CD4-positive, alpha-beta T cell treated with Interleukin-17A for 1 hour (primary cell): Measurements from ENCODE around the gene SLC24A2.
"Not testable (repeated sequence)": the region's sequence is repeated elsewhere in the genome, so short reads cannot be mapped to it uniquely, and the experiment has no call there.

Source experiments
- DNase-seq: peaks from one replicate; pipeline ENCODE4 v3.0.0-alpha.2; 2020

SLC24A2 gene

DNA sequence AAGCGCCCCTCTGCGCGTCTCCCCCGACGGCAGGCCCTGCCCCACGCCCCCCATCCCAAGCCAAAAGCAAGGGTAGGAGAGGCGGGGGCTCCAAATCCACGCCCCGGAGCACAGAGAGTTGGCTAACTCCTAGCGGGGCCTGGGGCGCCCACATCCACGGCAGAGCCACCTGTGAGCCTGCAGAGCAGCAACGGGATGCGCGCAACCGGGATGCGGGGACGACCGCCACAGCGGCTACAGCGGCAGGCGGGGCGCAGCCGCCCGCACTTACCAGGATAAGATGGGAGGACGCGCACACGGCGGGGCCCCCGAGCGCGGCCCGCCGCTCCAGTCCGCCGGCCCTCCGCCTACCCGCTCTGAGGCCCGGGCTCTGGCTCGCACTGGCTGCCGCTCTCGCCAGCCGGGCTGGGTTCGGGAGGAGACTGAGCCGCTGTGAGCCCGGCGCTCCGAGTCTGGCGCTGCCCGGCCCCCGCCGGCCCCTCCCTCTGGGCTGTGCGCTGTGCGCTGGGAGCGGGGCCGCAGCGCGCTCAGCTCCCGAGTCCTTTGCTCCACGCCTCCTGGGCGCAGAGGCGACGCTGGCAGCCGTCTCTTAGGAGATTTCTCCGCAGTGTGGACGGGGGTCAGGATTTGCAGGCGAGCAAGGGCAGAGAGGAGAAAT is at the start of gene SLC24A2:
TSS of gene SLC24A2 (minus strand) at position 424 of the 658 bp plus-strand sequence.
- no peak for DNase-seq

GRCh38 chr9:19833331-19833730 is 44.5 kb upstream of the SLC24A2 start:
- not testable (repeated sequence) for DNase-seq

- DNase-seq = no peak
These were observed 42.0 kb upstream of the SLC24A2 start for GRCh38 chr9:19830796-19831195.

DNA sequence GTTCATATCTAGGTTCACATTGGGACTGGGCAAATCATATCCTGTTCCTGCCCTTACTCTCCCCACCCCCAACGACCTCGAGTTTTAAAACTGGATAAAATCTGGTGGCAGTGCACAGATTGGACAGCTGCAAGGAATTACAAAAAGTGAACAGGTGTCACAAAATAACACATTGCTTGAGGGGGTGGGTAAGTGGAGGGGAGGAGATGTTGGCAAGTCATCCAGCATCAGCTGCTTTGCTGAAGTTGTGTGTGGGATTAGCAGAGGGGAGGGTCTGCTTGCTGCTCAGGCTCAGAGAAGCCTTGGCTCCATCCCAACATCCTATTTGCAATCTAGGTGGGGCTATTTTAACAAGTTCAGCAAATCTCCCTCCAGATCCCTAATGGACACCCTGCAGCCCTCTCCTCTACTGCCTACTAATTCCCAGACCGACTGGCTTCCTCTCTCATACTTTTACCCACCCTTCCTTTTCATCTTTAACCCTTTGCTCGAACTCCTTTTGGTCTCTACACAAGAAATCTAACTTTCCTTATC is 39.8 kb upstream of the SLC24A2 start:
- no peak for DNase-seq

GRCh38 chr9:19816769-19817168 is 27.9 kb upstream of the SLC24A2 start:
- DNase-seq = no peak

DNA sequence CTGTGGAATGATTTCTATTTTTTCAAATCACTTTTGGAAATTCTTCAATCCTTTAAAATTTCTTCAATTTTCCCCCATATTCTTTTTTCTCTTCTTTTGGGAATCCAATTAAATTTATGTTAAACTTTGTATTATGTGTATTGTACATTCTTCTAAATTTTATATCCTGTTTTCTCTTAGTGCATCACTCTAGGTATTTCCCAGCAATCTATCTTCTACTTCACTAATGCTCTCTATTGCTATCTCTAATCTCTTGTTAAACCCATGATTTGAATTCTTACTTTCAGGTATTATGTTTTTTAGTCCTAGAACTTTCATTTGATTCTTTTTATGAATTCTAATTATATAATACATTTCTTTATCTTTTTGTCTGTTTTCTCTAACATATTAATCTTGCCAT is 23.4 kb upstream of the SLC24A2 start:
- no peak for DNase-seq

DNA sequence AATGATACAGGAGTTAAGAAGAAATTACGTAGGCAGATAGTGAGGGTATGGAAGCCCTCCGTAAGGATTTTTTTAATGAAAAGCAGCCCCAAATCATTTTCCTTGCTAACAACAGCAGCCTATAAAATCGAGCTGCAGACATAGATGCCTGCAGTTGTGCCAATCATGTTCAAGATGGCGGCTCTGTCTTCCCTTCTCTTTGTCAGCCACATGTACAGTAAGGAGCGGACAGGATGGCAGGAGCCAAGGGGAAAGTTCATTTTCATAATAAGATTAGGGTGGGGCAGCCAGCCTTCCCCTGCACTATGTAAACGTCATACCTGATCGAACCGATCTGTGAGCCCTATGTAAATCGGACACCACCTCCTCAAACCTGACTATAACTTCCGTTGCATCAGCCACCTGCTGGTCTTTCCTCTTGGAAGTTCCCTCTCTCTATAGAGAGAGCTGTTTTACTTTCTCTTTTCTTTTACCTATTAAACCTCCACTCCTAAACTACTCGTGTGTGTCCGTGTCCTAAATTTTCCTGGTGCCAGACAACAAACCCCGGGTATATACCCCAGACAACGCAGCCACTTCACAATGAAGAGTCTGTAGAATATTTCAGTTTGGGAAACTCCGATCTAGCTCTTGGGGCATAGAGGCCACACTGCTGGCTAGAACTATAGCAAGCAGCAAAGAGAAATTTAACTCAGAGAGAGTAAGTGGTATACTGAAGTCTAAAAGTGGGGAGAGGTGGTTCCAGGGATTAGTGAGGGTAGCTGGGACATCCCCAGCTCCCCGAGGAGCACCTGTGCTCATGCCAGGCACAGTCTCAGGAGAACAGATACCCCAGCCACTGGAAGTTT is 20.8 kb upstream of the SLC24A2 start:
- no peak for DNase-seq

DNA sequence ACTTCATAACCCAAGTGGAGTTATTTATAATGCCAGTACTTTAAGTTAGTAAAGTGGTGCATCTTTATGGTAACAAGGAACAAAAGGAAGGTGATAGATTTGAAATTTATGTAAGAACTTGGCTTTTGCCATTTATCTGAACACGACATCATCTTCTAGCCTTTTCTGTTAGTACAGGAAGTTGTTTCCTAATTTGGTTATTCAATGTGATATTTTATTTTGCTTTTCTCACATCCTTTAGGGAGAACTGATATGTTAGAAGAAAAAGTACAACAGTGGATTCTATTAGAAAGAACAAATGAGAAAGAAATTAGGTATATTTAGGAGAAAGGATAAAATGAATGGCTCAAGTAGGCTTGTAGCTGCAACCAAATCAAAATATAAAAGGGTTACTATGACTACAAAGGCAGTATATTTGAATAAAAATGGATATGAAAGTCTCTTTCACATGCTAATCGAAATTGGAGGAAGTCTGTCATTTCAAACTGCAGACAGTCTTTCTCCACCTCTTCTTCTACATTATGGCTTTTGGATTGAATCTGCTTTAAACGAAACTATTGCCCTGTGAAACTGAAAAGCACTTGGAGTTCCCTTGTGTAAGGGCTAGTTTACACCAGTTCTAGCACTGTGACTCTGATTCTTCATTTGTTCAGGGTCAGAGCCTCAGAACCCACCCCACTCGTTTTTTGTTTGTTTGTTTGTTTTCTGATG is 18.5 kb upstream of the SLC24A2 start:
- DNase-seq = no peak

GRCh38 chr9:19804431-19804830 is 15.6 kb upstream of the SLC24A2 start:
- DNase-seq = no peak

DNA sequence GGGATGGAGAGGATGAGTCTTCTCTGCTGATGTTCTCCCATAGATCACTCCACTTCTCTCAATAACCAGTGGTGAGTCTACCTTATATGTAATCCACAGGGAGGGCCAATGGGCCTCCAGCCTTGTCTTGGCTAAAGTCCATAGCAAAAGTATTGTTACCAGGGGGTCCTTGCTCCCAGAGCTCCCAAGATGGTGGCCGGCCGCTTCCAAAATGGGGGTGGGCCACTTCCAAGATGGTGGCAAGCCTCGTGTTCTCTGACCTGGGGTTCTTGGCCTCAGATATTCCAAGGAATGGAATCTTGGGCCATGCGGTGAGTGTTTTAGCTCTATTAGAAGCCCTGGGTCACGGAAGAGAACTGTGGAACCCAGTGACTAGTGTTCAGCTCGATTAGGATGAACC is 12.0 kb upstream of the SLC24A2 start:
- no peak for DNase-seq

GRCh38 chr9:19799784-19800183 is 10.9 kb upstream of the SLC24A2 start:
- DNase-seq = no peak

DNA sequence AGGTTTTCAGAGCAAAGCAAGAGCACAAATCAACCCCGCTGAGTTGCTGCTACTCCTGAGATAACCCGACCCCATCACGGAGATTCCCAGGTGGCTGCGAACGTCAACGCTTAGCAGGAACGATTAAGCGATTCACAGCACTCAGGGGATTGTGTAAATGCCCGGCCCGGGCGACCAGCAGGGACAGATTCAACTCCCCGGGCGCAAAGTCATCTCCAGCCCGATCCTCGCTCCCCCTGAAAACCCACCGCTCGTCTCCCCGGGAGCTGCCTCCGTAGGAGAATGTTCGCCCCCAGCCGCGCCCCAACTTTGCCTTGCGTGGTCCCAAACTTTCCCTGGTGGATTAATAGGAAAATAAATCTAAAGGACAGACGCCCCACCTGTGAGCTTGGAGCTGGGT is 685 bp downstream of the SLC24A2 start:
- DNase-seq = no peak

- no peak for DNase-seq
These were observed 1.2 kb downstream of the SLC24A2 start for GRCh38 chr9:19787672-19788071.

DNA sequence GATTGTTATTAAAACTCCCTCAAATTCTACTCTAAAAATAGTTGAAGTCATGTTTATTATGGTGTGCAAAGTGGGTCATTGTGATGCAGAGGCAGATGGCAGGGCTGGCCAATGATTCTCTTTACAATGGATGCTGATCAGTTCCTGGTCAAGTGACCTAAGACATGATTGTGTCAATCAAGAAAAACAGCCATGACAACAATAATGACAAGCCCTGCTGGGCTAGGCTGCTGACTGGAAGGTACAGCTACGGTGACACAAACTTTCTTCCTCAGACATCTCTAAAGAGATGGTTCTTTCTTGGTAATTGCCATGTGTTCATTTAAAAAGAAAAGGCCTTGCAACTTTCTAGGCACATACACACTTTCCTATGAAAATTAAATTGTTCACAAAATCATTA is 3.6 kb downstream of the SLC24A2 start:
- no peak for DNase-seq

- no peak for DNase-seq
These were observed 4.7 kb downstream of the SLC24A2 start for GRCh38 chr9:19784136-19784535.

DNA sequence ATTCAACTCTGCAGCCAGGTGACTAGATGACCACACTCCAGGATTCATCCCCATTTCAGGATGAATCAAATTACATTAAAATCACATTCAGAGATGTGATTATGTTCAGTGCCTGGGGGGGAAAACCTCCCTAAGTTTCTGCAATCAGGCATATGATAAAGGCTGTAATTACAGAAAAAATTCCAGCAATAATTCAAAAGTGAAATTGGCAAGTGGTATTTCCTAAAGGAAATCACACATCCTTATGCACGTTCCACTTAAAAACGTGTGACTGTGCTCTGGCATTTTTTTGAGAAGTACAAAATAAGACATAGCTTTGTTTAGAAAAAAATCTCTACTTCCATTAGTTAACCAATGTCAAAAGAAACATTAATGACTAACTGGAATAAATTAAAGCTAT is 5.3 kb downstream of the SLC24A2 start:
- DNase-seq = no peak

- no peak for DNase-seq
These were observed 6.8 kb downstream of the SLC24A2 start for GRCh38 chr9:19782005-19782404.

DNA sequence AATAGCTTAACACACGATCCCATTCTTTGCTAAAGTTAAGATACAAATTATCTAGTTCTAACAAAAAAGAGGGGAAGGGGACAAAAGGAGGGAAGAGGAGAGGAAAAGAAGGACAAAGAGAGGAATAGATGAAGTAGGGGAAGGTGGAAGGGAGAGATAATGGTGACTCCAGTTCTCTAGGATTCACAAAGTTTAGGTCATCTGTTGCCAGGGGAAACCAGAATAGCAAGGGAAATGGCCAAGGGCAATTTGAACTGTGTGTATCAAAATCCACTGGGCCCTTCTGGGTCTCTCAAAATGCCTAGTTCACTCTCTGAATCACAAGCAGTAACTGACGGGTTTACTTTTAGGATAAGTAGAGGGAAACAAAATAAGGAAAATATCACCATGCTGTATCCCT is 7.6 kb downstream of the SLC24A2 start:
- no peak for DNase-seq

DNA sequence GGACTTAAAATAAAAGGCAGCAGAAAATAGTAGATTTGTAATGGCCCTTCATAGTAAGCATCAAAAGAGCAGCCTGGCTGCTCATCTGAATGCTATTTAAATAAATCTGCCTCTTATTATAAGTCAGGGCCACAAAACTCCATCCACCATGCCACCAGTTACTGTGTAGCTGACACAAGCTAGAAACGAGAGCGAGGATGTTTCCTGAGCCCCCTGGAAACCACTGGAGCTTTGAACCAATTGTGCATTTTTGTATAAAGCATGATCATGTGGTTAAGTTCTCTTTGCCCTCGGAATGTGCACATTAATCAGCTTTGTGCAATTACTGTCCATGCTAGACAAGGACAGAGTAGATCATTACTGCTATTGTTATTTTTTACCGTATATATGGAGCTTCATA is 17.4 kb downstream of the SLC24A2 start:
- DNase-seq = no peak

GRCh38 chr9:19770973-19771372 is 17.9 kb downstream of the SLC24A2 start:
- no peak for DNase-seq

DNA sequence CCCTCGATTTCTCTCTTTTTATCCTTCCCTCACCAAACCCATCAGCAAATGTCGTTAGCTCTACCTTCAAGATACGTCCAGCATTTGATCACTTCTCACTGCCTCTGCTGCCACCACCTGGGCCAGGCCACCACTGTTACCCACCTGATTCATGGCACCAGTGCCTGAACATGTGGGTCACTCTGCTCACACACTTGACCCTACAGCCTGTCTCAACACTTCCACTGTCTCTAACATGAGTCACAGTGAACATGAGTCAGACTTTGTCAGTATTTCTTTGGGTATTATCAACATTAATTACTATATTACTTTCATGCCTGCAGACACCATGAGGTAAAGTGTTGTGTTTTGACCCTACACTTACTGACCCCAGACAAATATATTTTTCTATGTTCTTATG is 19.6 kb downstream of the SLC24A2 start:
- no peak for DNase-seq

DNA sequence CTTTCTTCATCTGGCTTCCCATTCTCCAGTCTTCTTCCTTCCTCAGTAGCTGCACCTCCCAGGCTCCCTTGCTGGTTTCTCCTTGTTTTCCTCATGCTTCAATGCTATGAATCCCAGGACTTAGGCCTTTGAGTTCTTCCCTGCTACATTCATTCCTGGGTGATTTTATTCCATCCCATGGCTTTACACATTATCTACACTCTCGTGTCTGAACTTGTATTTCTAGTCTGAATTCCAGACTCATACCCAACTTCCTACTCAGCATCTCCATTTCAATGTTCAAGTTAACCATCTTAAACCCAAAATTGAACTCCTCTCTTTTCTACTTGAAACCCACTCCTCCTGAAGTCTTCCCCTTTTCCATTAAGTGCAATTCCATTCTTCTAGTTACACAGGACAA is 20.0 kb downstream of the SLC24A2 start:
- DNase-seq = no peak

GRCh38 chr9:19759066-19759465 is 29.8 kb downstream of the SLC24A2 start:
- no peak for DNase-seq

GRCh38 chr9:19757745-19758144 is 31.1 kb downstream of the SLC24A2 start:
- DNase-seq = no peak
